Loucy (cell line): ENCODE measurements around the gene MYO1A.

Experiments used
- EZH2phosphoT487 ChIP-seq: fragments of 200-600 bp; IDR thresholded peaks from 2 replicates; pipeline ENCODE4 v1.6.1; 2018; ENCODE audit warnings: antibody characterized with exemption, mild to moderate bottlenecking, moderate library complexity, borderline replicate concordance
- TF ChIP-seq, protein P1 (sequence below): fragments of 200-600 bp; sonication (generic); conservative IDR thresholded peaks from 2 replicates; pipeline ENCODE4 v1.5.1; 2014; ENCODE audit warnings: mild to moderate bottlenecking, antibody characterized with exemption, low read length

DNA sequence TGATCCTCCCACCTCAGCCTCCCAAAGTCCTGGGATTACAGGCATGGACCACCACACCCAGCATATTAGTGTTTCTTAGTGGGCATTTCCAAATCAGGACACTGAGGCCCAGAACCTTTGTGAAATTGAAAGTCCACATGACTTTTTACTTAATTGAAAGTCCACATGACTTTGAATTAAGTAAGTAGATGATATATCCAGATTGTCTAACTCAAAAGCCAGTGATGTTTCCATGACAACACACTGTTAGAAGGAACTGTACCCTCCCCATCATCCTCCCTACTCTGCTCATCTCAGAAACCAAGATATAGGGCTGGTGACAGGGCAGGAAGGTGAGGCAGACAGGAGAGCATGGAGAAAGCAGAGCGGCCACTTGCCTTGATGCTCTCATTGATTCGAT lies 7.2 kb downstream of the MYO1A start:
- TF ChIP-seq EZH2phosphoT487 = no peak
- TF ChIP-seq, protein P1, sequence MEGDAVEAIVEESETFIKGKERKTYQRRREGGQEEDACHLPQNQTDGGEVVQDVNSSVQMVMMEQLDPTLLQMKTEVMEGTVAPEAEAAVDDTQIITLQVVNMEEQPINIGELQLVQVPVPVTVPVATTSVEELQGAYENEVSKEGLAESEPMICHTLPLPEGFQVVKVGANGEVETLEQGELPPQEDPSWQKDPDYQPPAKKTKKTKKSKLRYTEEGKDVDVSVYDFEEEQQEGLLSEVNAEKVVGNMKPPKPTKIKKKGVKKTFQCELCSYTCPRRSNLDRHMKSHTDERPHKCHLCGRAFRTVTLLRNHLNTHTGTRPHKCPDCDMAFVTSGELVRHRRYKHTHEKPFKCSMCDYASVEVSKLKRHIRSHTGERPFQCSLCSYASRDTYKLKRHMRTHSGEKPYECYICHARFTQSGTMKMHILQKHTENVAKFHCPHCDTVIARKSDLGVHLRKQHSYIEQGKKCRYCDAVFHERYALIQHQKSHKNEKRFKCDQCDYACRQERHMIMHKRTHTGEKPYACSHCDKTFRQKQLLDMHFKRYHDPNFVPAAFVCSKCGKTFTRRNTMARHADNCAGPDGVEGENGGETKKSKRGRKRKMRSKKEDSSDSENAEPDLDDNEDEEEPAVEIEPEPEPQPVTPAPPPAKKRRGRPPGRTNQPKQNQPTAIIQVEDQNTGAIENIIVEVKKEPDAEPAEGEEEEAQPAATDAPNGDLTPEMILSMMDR = no peak
